ENCODE measurements around the gene FAM174C. TPM values are rescaled to one million over a fixed set of nuclear protein-coding genes. Genes with fewer than 3 reads are reported as not detected.
A peak's percentile ranks its signal among the peaks of the same experiment; 100 is the strongest.

Gene FAM174C
- total RNA-seq, 1 experiment from 2014 or later = 77.1 TPM

DNA sequence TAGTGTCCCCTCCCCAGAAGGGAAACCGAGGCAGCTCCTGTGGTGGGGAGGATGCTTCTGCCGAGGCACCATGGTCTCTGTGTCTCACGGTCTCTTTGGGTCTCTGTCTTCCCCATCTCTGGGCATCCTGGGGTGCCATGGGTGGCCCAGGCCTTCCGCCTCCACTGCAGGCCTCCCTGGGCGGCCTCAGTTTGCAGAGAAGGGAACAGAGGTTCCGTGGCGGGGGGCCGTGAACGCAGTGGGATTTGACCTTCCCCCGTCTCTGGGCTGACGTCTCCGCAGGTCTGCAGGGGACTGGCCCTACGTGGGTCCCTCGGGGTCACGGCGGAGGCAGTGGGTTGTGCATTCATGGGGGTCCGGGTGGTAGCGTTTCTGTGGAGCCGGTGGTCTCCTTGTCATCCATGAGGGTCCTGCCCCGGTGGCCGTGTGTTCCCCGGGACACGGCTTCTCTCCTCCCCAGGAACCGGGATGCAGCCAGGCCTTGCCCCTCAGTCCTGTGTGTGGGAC, 14.9 kb downstream of the FAM174C start:
- DNase-seq (ENCODE audit: low read depth, low spot score) (no peak), ATAC-seq (no peak)
- H3K9me3 ChIP-seq (ENCODE audit: control insufficient read depth in 1 of 2, insufficient read depth in 1 of 2, low read depth in 1 of 2, low read length in 2 of 2) = no peaks in the 10 kb centered on the region
- no peak overlapping the region for H3K27ac ChIP-seq (ENCODE audit: low read depth, low read length)
- no peaks in the 10 kb centered on the region for H3K36me3 ChIP-seq (ENCODE audit: control insufficient read depth in 1 of 2, insufficient read depth in 2 of 2, low read length in 2 of 2)
- intact Hi-C loops (cut with micrococcal nuclease) = no loop called here
- no peaks in the 10 kb centered on the region for H4K20me1 ChIP-seq (ENCODE audit: insufficient read depth)
- H3K4me2 ChIP-seq (ENCODE audit: low read length) = no peak overlapping the region
- POLR2A ChIA-PET = no interaction called here
- no peaks in the 10 kb centered on the region for H3K27me3 ChIP-seq (ENCODE audit: insufficient read depth, low read length)
- BruUV-seq (replicated peaks) = no TSS peak
- RAD21 ChIA-PET (ENCODE audit: low non-redundant PET in 1 of 2, low total read pairs in 2 of 2, uncharacterized antibody in 2 of 2, unreplicated experiment in 2 of 2) = no interaction called here
- H3K9ac ChIP-seq (ENCODE audit: low read length) = no peak overlapping the region
- no peaks in the 10 kb centered on the region for H3K79me2 ChIP-seq (ENCODE audit: insufficient read depth, low read length)
- H3K4me3 ChIP-seq (replicated peaks in 1 of 2; ENCODE audit: low read depth in 1 of 2, low read length in 2 of 2) = no peak overlapping the region
- TF ChIP-seq EGR1 (IDR thresholded peaks at IDR 0.05; ENCODE audit: low read depth) (no peak), CBX3 (IDR thresholded peaks at IDR 0.05; ENCODE audit: low read depth) (no peak), JUND (IDR thresholded peaks at IDR 0.05) (no peak), FOSL1 (IDR thresholded peaks at IDR 0.05; ENCODE audit: low read depth) (no peak), TCF7L2 (IDR thresholded peaks at IDR 0.05; ENCODE audit: borderline replicate concordance, extremely low read depth, insufficient read depth, insufficient read length) (no peak), RAD21 (IDR thresholded peaks at IDR 0.05; ENCODE audit: low read depth) (no peak)
- TF ChIP-seq, protein P1, sequence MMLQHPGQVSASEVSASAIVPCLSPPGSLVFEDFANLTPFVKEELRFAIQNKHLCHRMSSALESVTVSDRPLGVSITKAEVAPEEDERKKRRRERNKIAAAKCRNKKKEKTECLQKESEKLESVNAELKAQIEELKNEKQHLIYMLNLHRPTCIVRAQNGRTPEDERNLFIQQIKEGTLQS (IDR thresholded peaks at IDR 0.05) = no peak
- TF ChIP-seq, protein P2, sequence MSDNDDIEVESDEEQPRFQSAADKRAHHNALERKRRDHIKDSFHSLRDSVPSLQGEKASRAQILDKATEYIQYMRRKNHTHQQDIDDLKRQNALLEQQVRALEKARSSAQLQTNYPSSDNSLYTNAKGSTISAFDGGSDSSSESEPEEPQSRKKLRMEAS (IDR thresholded peaks at IDR 0.05) = no peak
- H2AFZ ChIP-seq (ENCODE audit: low read depth, low read length, poor library complexity, severe bottlenecking) = no peak overlapping the region
- peaks cover 17 to 28% of the 10 kb centered on the region in 2 experiments for H3K4me1 ChIP-seq (ENCODE audit: control insufficient read depth in 1 of 2, insufficient read depth in 2 of 2, low read length in 2 of 2)
- CTCF ChIA-PET = no interaction called here
- no peaks in the 10 kb centered on the region for H3K9me2 ChIP-seq (ENCODE audit: insufficient read depth)

DNA sequence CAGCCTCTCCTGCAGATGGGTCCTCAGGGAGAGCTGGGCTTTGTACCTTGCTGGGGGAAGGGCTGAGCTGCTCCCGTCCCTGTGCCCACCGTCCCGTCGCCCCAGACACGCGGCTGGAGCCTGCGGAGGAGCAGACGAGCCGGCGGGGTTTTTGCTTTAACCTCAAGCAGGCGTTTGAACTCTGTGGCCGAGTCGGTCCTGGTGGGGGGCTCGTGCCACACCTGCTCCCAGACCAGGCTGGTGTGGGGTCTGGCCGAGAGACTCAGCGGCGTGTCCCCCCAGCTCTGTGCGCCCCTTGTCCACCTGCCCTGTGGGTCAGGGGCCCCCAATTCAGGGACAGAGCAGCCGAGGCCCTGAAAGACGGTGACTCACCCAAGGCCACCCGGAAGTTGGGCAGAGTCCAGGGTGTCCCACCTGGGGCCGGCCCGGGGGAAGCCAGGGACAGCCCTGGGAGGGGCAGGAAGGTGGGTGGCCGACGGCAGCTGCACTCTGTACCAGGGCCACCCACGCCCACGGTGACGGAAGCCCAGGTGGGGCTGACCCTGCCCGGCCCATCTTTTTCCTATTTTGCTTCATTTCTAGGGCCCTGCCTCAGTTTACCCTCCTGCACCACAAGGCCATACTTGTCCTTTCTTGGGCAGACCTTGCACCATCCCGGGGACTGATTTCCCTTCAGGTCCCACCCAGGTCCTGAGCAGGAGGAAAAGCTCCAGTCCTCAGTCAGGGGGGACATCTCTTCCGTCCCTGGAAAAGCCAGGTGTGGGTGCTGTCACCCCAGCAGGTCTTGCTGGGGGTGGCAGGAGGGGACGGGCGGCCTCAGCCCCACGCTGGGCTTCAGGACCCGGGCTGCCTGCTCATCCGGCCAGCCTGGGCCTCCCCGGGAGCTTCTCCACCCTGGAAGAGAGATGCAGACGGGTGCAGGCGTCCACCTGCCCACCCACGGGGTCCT, 15.6 kb downstream of the FAM174C start:
- H3K9me3 ChIP-seq (ENCODE audit: control insufficient read depth in 1 of 2, insufficient read depth in 1 of 2, low read depth in 1 of 2, low read length in 2 of 2) = no peaks in the 10 kb centered on the region
- no TSS peak for BruUV-seq (replicated peaks)
- H3K79me2 ChIP-seq (ENCODE audit: insufficient read depth, low read length) = no peaks in the 10 kb centered on the region
- H3K27me3 ChIP-seq (ENCODE audit: insufficient read depth, low read length) = no peaks in the 10 kb centered on the region
- ChIA-PET POLR2A (interaction anchor here (0.7 kb wide), 1 partner anchor 44 kb away, joined by 4 read pairs; no protein-coding TSS in a partner anchor), CTCF (no interaction called here), RAD21 (ENCODE audit: low non-redundant PET in 1 of 2, low total read pairs in 2 of 2, uncharacterized antibody in 2 of 2, unreplicated experiment in 2 of 2) (no interaction called here)
- no peaks in the 10 kb centered on the region for H3K36me3 ChIP-seq (ENCODE audit: control insufficient read depth in 1 of 2, insufficient read depth in 2 of 2, low read length in 2 of 2)
- no peak overlapping the region for H3K4me3 ChIP-seq (replicated peaks in 1 of 2; ENCODE audit: low read depth in 1 of 2, low read length in 2 of 2)
- peak overlapping the region; percentile 21; the same call in 1 of the 2 replicates for H3K4me2 ChIP-seq (ENCODE audit: low read length)
- no peaks in the 10 kb centered on the region for H4K20me1 ChIP-seq (ENCODE audit: insufficient read depth)
- H3K27ac ChIP-seq (ENCODE audit: low read depth, low read length) = no peak overlapping the region; the same call in 1 of the 2 replicates
- TF ChIP-seq POLR2AphosphoS5 (IDR thresholded peaks at IDR 0.05; ENCODE audit: low read depth, low read length) (no peak), EGR1 (IDR thresholded peaks at IDR 0.05; ENCODE audit: low read depth) (no peak), CBX3 (IDR thresholded peaks at IDR 0.05; ENCODE audit: low read depth) (no peak), EZH2phosphoT487 (IDR thresholded peaks at IDR 0.05; ENCODE audit: borderline replicate concordance) (no peak), ELF1 (IDR thresholded peaks at IDR 0.05; ENCODE audit: borderline replicate concordance, low read depth) (no peak), POLR2A (IDR thresholded peaks at IDR 0.05; ENCODE audit: borderline replicate concordance, extremely low read depth, insufficient read depth, insufficient read length) (no peak), JUND (IDR thresholded peaks at IDR 0.05) (no peak), TCF7L2 (IDR thresholded peaks at IDR 0.05; ENCODE audit: borderline replicate concordance, extremely low read depth, insufficient read depth, insufficient read length) (no peak), YY1 (IDR thresholded peaks at IDR 0.05; ENCODE audit: extremely low read depth, insufficient replicate concordance, low read depth, low read length) (no peak)
- TF ChIP-seq, protein P2 (IDR thresholded peaks at IDR 0.05) = no peak
- TF ChIP-seq, protein P1 (IDR thresholded peaks at IDR 0.05) = no peak
- intact Hi-C loops (cut with micrococcal nuclease) = no loop called here
- DNase-seq (ENCODE audit: low read depth, low spot score) (no peak), ATAC-seq (no peak; the same call in 1 of the 2 replicates)
- peaks cover 17 to 28% of the 10 kb centered on the region in 2 experiments for H3K4me1 ChIP-seq (ENCODE audit: control insufficient read depth in 1 of 2, insufficient read depth in 2 of 2, low read length in 2 of 2)
- H2AFZ ChIP-seq (ENCODE audit: low read depth, low read length, poor library complexity, severe bottlenecking) = no peak overlapping the region
- H3K9me2 ChIP-seq (ENCODE audit: insufficient read depth) = no peaks in the 10 kb centered on the region
- H3K9ac ChIP-seq (ENCODE audit: low read length) = no peak overlapping the region
